ENCODE measurements around the gene SLC25A1. TPM values are rescaled to one million over a fixed set of nuclear protein-coding genes. Genes with fewer than 3 reads are reported as not detected.
"Not testable (repeated sequence)": the region's sequence is repeated elsewhere in the genome, so short reads cannot be mapped to it uniquely, and the experiment has no call there.

Gene SLC25A1
- total RNA-seq, 1 donor from 2014 or later, result 54.8 TPM

- H3K4me1 Mint-ChIP-seq (ENCODE audit: low read depth, unreplicated experiment), result no peaks in the 10 kb centered on the region
- peaks cover 3% of the 10 kb centered on the region for H3K9me3 Mint-ChIP-seq (ENCODE audit: unreplicated experiment)
- DNase-seq, result no peak
- TF ChIP-seq CTCF (IDR thresholded peaks at IDR 0.05; ENCODE audit: partially characterized antibody, unreplicated experiment), result no peak
- H3K36me3 Mint-ChIP-seq (ENCODE audit: unreplicated experiment), result no peaks in the 10 kb centered on the region
- no peak overlapping the region for H3K27ac Mint-ChIP-seq (ENCODE audit: unreplicated experiment)
- no peaks in the 10 kb centered on the region for H3K27me3 Mint-ChIP-seq (ENCODE audit: unreplicated experiment)
- H3K4me3 Mint-ChIP-seq (ENCODE audit: unreplicated experiment), result no peak overlapping the region
These were observed 29.3 kb upstream of the SLC25A1 start for GRCh38 chr22:19207884-19208283.

- H3K36me3 Mint-ChIP-seq (ENCODE audit: unreplicated experiment), result peaks cover 4% of the 10 kb centered on the region
- no peak overlapping the region for H3K27ac Mint-ChIP-seq (ENCODE audit: unreplicated experiment)
- H3K27me3 Mint-ChIP-seq (ENCODE audit: unreplicated experiment), result peaks cover 4% of the 10 kb centered on the region
- DNase-seq, result no peak
- no peak for TF ChIP-seq CTCF (IDR thresholded peaks at IDR 0.05; ENCODE audit: partially characterized antibody, unreplicated experiment)
- H3K4me3 Mint-ChIP-seq (ENCODE audit: unreplicated experiment), result no peak overlapping the region
- H3K9me3 Mint-ChIP-seq (ENCODE audit: unreplicated experiment), result peaks cover 3% of the 10 kb centered on the region
- no peaks in the 10 kb centered on the region for H3K4me1 Mint-ChIP-seq (ENCODE audit: low read depth, unreplicated experiment)
These were observed 28.9 kb upstream of the SLC25A1 start for GRCh38 chr22:19207401-19207808.

GRCh38 chr22:19206287-19206686 lies 27.8 kb upstream of the SLC25A1 start:
- Mint-ChIP-seq H3K9me3 (ENCODE audit: unreplicated experiment) (peaks cover 3% of the 10 kb centered on the region), H3K36me3 (ENCODE audit: unreplicated experiment) (peaks cover 9% of the 10 kb centered on the region), H3K27me3 (ENCODE audit: unreplicated experiment) (peaks cover 4% of the 10 kb centered on the region), H3K27ac (ENCODE audit: unreplicated experiment) (no peak overlapping the region), H3K4me3 (ENCODE audit: unreplicated experiment) (no peak overlapping the region), H3K4me1 (ENCODE audit: low read depth, unreplicated experiment) (no peaks in the 10 kb centered on the region)
- DNase-seq, result no peak
- TF ChIP-seq CTCF (IDR thresholded peaks at IDR 0.05; ENCODE audit: partially characterized antibody, unreplicated experiment), result no peak

- Mint-ChIP-seq H3K9me3 (ENCODE audit: unreplicated experiment) (peaks cover 1% of the 10 kb centered on the region), H3K27ac (ENCODE audit: unreplicated experiment) (no peak overlapping the region), H3K27me3 (ENCODE audit: unreplicated experiment) (peaks cover 4% of the 10 kb centered on the region), H3K4me3 (ENCODE audit: unreplicated experiment) (no peak overlapping the region), H3K36me3 (ENCODE audit: unreplicated experiment) (peaks cover 9% of the 10 kb centered on the region), H3K4me1 (ENCODE audit: low read depth, unreplicated experiment) (no peaks in the 10 kb centered on the region)
- DNase-seq, result no peak
- no peak for TF ChIP-seq CTCF (IDR thresholded peaks at IDR 0.05; ENCODE audit: partially characterized antibody, unreplicated experiment)
These were observed 26.1 kb upstream of the SLC25A1 start for GRCh38 chr22:19204640-19205039.

GRCh38 chr22:19203834-19204233 lies 25.3 kb upstream of the SLC25A1 start:
- Mint-ChIP-seq H3K36me3 (ENCODE audit: unreplicated experiment) (peaks cover 9% of the 10 kb centered on the region), H3K9me3 (ENCODE audit: unreplicated experiment) (peaks cover 1% of the 10 kb centered on the region), H3K27ac (ENCODE audit: unreplicated experiment) (no peak overlapping the region), H3K4me3 (ENCODE audit: unreplicated experiment) (no peak overlapping the region), H3K27me3 (ENCODE audit: unreplicated experiment) (peaks cover 4% of the 10 kb centered on the region), H3K4me1 (ENCODE audit: low read depth, unreplicated experiment) (no peaks in the 10 kb centered on the region)
- DNase-seq, result no peak
- TF ChIP-seq CTCF (IDR thresholded peaks at IDR 0.05; ENCODE audit: partially characterized antibody, unreplicated experiment), result no peak

DNA sequence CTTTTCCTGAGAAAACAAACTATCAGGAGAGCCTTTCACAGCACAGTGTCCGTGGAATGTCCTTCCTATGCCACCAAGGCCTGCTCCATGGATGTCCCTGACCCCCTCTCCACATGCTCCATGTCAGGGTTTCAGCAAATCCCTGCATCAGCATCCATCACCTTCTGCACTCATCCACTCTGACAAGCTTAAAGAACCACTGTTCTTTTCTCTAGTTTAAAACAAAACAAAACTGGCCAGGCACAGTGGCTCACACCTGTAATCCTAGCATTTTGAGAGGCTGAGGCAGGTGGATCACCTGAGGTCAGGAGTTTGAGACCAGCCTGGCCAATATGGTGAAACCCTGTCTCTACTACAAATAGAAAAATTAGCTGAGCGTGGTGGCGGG lies 24.3 kb upstream of the SLC25A1 start:
- H3K9me3 Mint-ChIP-seq (ENCODE audit: unreplicated experiment); H3K27me3 Mint-ChIP-seq (ENCODE audit: unreplicated experiment); H3K36me3 Mint-ChIP-seq (ENCODE audit: unreplicated experiment); H3K4me3 Mint-ChIP-seq (ENCODE audit: unreplicated experiment); H3K4me1 Mint-ChIP-seq (ENCODE audit: low read depth, unreplicated experiment); DNase-seq: not testable (repeated sequence)
- peak overlapping the region; percentile 52 for H3K27ac Mint-ChIP-seq (ENCODE audit: unreplicated experiment)
